Measurements from ENCODE around the gene CPM. TPM values are rescaled to one million over a fixed set of nuclear protein-coding genes. Genes with fewer than 3 reads are reported as not detected.

Gene CPM
- total RNA-seq, 4 donors from 2014 or later = 59.0 to 120 (median 79.7) TPM

DNA sequence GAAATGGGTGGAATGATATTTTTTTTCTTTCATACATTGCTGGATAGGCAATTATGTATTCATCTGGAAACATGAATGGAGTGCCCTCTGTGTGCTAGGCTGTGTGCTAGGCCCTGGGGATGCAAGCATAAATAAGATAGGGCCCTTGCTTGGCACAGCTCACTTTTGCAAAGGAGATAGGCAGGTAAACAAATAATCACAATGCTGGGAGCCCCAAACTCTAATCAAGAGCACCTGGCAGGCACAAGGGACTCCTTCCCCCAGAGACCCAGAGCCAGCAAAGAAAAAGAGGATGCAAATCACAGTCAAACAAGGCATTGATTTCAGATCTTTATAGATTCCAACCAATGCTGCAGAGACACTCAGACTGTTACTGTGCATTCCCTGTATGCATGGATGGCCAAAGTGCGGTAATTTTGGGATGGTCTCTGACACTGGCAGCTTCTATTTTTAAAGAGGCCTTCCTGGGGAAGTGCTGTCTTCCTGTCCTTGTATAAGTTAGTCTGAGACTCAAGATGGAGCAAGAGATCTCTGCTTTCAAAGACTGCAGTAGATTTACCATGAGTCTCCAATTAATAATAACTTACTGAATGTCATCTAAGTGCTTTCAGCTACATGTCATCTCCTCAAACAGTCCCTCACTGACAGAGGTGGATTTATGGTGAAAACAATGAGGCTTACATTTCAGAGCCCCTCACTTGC, 45.1 kb upstream of the CPM start:
- no peaks in the 10 kb centered on the region for H3K36me3 ChIP-seq
- no peak overlapping the region for H3K4me3 ChIP-seq
- WGBS = 53% methylated on average over 1 of the region's 1 CpG
- TF ChIP-seq EP300 (IDR thresholded peaks at IDR 0.05) (no peak), POLR2A (IDR thresholded peaks at IDR 0.05) (no peak), POLR2AphosphoS5 (IDR thresholded peaks at IDR 0.05) (no peak)
- TF ChIP-seq, protein P1, sequence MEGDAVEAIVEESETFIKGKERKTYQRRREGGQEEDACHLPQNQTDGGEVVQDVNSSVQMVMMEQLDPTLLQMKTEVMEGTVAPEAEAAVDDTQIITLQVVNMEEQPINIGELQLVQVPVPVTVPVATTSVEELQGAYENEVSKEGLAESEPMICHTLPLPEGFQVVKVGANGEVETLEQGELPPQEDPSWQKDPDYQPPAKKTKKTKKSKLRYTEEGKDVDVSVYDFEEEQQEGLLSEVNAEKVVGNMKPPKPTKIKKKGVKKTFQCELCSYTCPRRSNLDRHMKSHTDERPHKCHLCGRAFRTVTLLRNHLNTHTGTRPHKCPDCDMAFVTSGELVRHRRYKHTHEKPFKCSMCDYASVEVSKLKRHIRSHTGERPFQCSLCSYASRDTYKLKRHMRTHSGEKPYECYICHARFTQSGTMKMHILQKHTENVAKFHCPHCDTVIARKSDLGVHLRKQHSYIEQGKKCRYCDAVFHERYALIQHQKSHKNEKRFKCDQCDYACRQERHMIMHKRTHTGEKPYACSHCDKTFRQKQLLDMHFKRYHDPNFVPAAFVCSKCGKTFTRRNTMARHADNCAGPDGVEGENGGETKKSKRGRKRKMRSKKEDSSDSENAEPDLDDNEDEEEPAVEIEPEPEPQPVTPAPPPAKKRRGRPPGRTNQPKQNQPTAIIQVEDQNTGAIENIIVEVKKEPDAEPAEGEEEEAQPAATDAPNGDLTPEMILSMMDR (IDR thresholded peaks at IDR 0.05) = no peak
- no peaks in the 10 kb centered on the region for H3K27me3 ChIP-seq
- H3K4me1 ChIP-seq = no peaks in the 10 kb centered on the region
- H3K27ac ChIP-seq = no peak overlapping the region
- H3K9me3 ChIP-seq = peaks cover 2% of the 10 kb centered on the region
- no peak for DNase-seq (ENCODE audit: low spot score in 2 of 2)

DNA sequence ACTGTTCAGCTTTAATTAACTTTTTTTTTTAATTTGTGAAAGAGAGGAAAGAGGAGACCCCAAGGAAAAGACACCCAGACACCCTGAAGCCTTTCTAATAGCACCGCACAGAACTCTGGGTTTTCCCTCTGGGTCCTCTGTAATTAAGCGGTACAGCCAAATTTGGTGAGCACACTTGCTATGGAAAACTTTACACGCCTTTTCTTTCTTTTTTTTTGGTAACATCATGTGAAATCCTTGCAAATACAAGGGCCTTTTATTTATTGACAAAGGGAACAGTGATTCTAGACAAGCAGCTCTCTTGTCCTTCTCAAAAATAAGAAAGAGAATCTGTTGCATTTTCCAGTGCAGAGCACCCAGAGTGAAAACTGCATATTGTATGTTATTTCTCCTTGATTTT, 44.4 kb upstream of the CPM start:
- 62% methylated on average over 3 of the region's 3 CpGs for WGBS
- H3K36me3 ChIP-seq = no peaks in the 10 kb centered on the region
- DNase-seq (ENCODE audit: low spot score in 2 of 2) = no peak
- no peaks in the 10 kb centered on the region for H3K27me3 ChIP-seq
- no peaks in the 10 kb centered on the region for H3K9me3 ChIP-seq
- H3K27ac ChIP-seq = no peak overlapping the region
- TF ChIP-seq, protein P1 (IDR thresholded peaks at IDR 0.05) = no peak
- no peak for TF ChIP-seq POLR2A (IDR thresholded peaks at IDR 0.05)
- no peak for TF ChIP-seq EP300 (IDR thresholded peaks at IDR 0.05)
- no peak for TF ChIP-seq POLR2AphosphoS5 (IDR thresholded peaks at IDR 0.05)
- no peak overlapping the region for H3K4me3 ChIP-seq
- H3K4me1 ChIP-seq = no peaks in the 10 kb centered on the region

DNA sequence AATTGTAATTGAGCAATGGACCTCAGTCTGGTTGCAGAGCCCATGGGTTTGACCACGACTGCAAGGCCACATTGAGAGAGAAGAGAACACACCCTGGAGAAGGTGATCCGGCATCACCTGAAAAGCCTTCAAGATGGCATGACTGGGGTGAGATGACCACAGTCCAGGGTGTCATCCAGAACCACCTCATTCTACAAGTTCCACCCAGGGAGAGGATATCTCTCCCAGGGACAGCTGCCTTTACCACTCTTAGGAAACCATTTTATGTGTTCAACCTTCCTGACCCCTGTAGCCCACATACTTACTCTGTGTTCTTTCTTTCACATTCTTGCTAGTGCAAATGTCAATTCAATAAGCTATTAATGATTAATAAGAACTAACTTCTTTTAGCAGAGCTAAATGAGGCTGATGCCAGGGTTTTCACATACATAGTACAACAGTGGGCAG, 43.4 kb upstream of the CPM start:
- Histone ChIP-seq H3K4me3 (no peak overlapping the region), H3K27me3 (no peaks in the 10 kb centered on the region), H3K4me1 (no peaks in the 10 kb centered on the region), H3K27ac (no peak overlapping the region), H3K36me3 (no peaks in the 10 kb centered on the region), H3K9me3 (no peaks in the 10 kb centered on the region)
- no peak for DNase-seq (ENCODE audit: low spot score in 2 of 2)
- no peak for TF ChIP-seq POLR2AphosphoS5 (IDR thresholded peaks at IDR 0.05)
- TF ChIP-seq, protein P1 (IDR thresholded peaks at IDR 0.05) = no peak
- WGBS = 100% methylated on average over 2 of the region's 2 CpGs

DNA sequence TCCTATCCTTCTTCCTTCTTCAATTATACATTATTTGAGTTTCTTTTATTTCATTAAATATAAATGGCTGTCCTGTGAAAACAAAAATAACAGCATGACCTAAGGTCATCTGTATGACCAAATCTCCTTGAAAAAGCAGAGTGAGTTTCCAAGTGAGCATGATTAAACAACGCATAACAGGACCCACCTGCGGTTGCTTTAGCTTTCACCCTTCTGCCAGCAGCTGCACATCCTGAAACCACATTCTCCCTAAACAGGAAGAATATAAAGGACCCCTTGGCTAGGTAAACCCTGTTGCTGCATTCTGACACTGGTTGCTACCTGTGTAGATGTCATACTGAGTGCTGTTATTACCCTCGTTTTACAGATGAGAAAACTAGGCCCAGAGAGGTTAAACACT, 42.8 kb upstream of the CPM start:
- Histone ChIP-seq H3K27ac (no peak overlapping the region), H3K9me3 (no peaks in the 10 kb centered on the region), H3K4me3 (no peak overlapping the region), H3K27me3 (no peaks in the 10 kb centered on the region), H3K4me1 (no peaks in the 10 kb centered on the region), H3K36me3 (no peaks in the 10 kb centered on the region)
- DNase-seq (ENCODE audit: low spot score in 2 of 2) = no peak
- 85% methylated on average over 3 of the region's 3 CpGs for WGBS
- TF ChIP-seq, protein P1 (IDR thresholded peaks at IDR 0.05) = no peak
- TF ChIP-seq POLR2AphosphoS5 (IDR thresholded peaks at IDR 0.05) (no peak), POLR2A (IDR thresholded peaks at IDR 0.05) (no peak), EP300 (IDR thresholded peaks at IDR 0.05) (no peak)

DNA sequence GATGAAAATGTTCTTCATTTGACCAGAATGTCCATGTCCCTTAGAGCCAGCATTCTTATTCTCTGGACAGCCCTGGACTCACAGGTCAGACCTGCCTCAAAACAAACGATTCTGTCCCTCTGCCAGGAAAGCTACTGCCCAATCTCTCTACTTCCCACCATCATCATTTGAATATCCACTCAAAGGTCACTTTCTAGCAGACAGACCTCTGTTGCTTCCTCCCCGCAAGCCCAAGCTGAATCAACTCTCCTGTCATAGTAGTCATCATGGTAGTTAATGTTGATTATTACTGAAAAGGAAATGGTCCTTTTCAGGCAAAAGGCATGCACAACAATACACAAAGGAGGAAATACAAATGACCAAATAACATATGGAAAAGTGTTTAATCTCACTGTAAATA, 39.6 kb upstream of the CPM start:
- no peak overlapping the region for H3K4me3 ChIP-seq
- no peak for TF ChIP-seq POLR2AphosphoS5 (IDR thresholded peaks at IDR 0.05)
- TF ChIP-seq POLR2A (IDR thresholded peaks at IDR 0.05) = no peak
- no peak for TF ChIP-seq EP300 (IDR thresholded peaks at IDR 0.05)
- TF ChIP-seq, protein P1 (IDR thresholded peaks at IDR 0.05) = no peak
- H3K27me3 ChIP-seq = no peaks in the 10 kb centered on the region
- H3K9me3 ChIP-seq = no peaks in the 10 kb centered on the region
- H3K4me1 ChIP-seq = no peaks in the 10 kb centered on the region
- DNase-seq (ENCODE audit: low spot score in 2 of 2) = no peak
- no peaks in the 10 kb centered on the region for H3K36me3 ChIP-seq
- H3K27ac ChIP-seq = no peak overlapping the region
- 79% methylated on average over 2 of the region's 2 CpGs for WGBS
